Right lobe of liver (tissue), 6 donors: ENCODE measurements around the gene EID3. TPM values are rescaled to one million over a fixed set of nuclear protein-coding genes. Genes with fewer than 3 reads are reported as not detected.

ENCODE experiments used
- ATAC-seq, 4 donors: fragments of 200-7000 bp; cut with Tn5 transposase; one replicate each; pipeline ENCODE4 v1.9.1; 2020; ENCODE audit warnings: mild to moderate bottlenecking in 4 of 4, moderate library complexity in 4 of 4
- DNase-seq, 3 donors: peaks; one replicate each; pipeline ENCODE4 v3.0.0-alpha.2; 2020
- H3K27ac ChIP-seq, 3 donors: fragments of 200-600 bp; one replicate each; pipeline ENCODE4 v1.8.0; 2022
- H3K27me3 ChIP-seq, 2 donors: fragments of 200-600 bp; one replicate each; pipeline ENCODE4 v1.8.0; 2022
- H3K36me3 ChIP-seq, 4 donors: fragments of 200-600 bp; sonication (generic) in 1 of 4; one replicate each; pipeline versions ENCODE4 v1.5.1 to v1.8.0; 2017 to 2022; ENCODE audit warnings: control low read depth in 1 of 4
- H3K4me1 ChIP-seq, 4 donors: fragments of 200-600 bp; sonication (generic) in 1 of 4; one replicate each; pipeline versions ENCODE4 v1.5.1 to v1.8.0; 2017 to 2022; ENCODE audit warnings: control low read depth in 1 of 4
- H3K4me3 ChIP-seq, 3 donors: fragments of 200-600 bp; one replicate each; pipeline ENCODE4 v1.8.0; 2022
- H3K9me3 ChIP-seq, 4 donors: fragments of 200-600 bp; sonication (generic) in 1 of 4; one replicate each; pipeline versions ENCODE4 v1.5.1 to v1.8.0; 2017 to 2022; ENCODE audit warnings: control low read depth in 1 of 4
- CTCF ChIP-seq, 4 donors: fragments of 200-600 bp in 3 of 4; fragments of 450-650 bp in 1 of 4; IDR thresholded peaks; one replicate each; pipeline versions ENCODE4 v1.5.1 to v1.8.0; 2016 to 2022; ENCODE audit warnings: antibody characterized with exemption in 4 of 4, mild to moderate bottlenecking in 2 of 4
- POLR2A ChIP-seq: fragments of 450-650 bp; IDR thresholded peaks from one replicate; pipeline ENCODE4 v1.6.1; 2017; ENCODE audit warnings: antibody characterized with exemption, mild to moderate bottlenecking
- WGBS: methylation state at CpG from one replicate; pipeline ENCODE4 v1.1.6; 2018; ENCODE audit warnings: low coverage, low lambda C conversion rate; ENCODE audit not compliant: insufficient coverage; ENCODE audit errors: missing lambda C conversion rate; 5-methylcytosine and 5-hydroxymethylcytosine counted together
- intact Hi-C, 2 donors: fragments of 100-400 bp; cut with DNase I; formaldehyde crosslinking; loops; one replicate each; pipeline versions ENCODE4 v1.11.2 to v1.14.1; 2022
- total RNA-seq, 6 experiments: library from RNA; depleted of rRNA in 2 of 6; stranded (reverse); fragments of >200 nt in 2 of 6; fragmentation: NEBNext Ultra II Directional in 3 of 6; extraction: Animal tissue kit (Norgen Biotek cat#: 25700) in 3 of 6; gene quantifications; one replicate each; pipeline versions ENCODE4 v1.1.0 to v1.2.4, GENCODE V29; 2016 to 2023
- donor health status: DM: no; HTN: yes; CAD: no.
- donor health status: DM: no; HTN: no; CAD: no.
- donor health status: DM: no; HTN: no; CAD: no.
- donor health status: DM: no; HTN: yes; CAD: no.
- donor health status: DM: no; HTN: yes; CAD: no.

EID3 gene
- total RNA-seq, 6 experiments from 2014 or later, result 1.1 to 7.3 (median 1.4) TPM

GRCh38 chr12:104333692-104334255, 30.2 kb downstream of the EID3 start:
- no peak overlapping the region for H3K4me3 ChIP-seq
- no peaks in the 10 kb centered on the region for H3K4me1 ChIP-seq
- ATAC-seq, result no peak
- H3K27me3 ChIP-seq, result no peaks in the 10 kb centered on the region
- intact Hi-C loops, result no loop called here
- DNase-seq, result no peak
- H3K36me3 ChIP-seq, result peaks cover 0 to 98% (median 35%) of the 10 kb centered on the region in 4 donors
- no peak overlapping the region for H3K27ac ChIP-seq
- no peaks in the 10 kb centered on the region for H3K9me3 ChIP-seq
- no peak for TF ChIP-seq CTCF (IDR thresholded peaks at IDR 0.05)
- TF ChIP-seq POLR2A, result no peak
- 63% methylated on average over 1 of the region's 1 CpG for WGBS

- intact Hi-C loops, result no loop called here
- DNase-seq (no peak), ATAC-seq (no peak)
- Histone ChIP-seq H3K27ac (no peak overlapping the region), H3K4me3 (no peak overlapping the region), H3K27me3 (no peaks in the 10 kb centered on the region), H3K4me1 (no peaks in the 10 kb centered on the region), H3K9me3 (no peaks in the 10 kb centered on the region), H3K36me3 (peaks cover 0 to 98% (median 36%) of the 10 kb centered on the region in 4 donors)
- WGBS, result 81% methylated on average over 5 of the region's 8 CpGs
- TF ChIP-seq CTCF (IDR thresholded peaks at IDR 0.05) (no peak), POLR2A (no peak)
Measured at GRCh38 chr12:104334581-104334980, 31.0 kb downstream of the EID3 start.

- no peak for DNase-seq
- peaks cover 0 to 98% (median 41%) of the 10 kb centered on the region in 4 donors for H3K36me3 ChIP-seq
- 94% methylated on average over 2 of the region's 2 CpGs for WGBS
- H3K27ac ChIP-seq, result no peak overlapping the region
- no peak overlapping the region for H3K4me3 ChIP-seq
- ATAC-seq, result no peak
- TF ChIP-seq POLR2A, result no peak
- TF ChIP-seq CTCF (IDR thresholded peaks at IDR 0.05), result no peak
- no peaks in the 10 kb centered on the region for H3K4me1 ChIP-seq
- H3K27me3 ChIP-seq, result no peaks in the 10 kb centered on the region
- intact Hi-C loops, result no loop called here
- H3K9me3 ChIP-seq, result no peaks in the 10 kb centered on the region
Measured at GRCh38 chr12:104336115-104336514, 32.6 kb downstream of the EID3 start.

GRCh38 chr12:104337030-104337558, 33.6 kb downstream of the EID3 start:
- H3K9me3 ChIP-seq, result no peaks in the 10 kb centered on the region
- intact Hi-C loops, result no loop called here
- TF ChIP-seq CTCF (IDR thresholded peaks at IDR 0.05), result no peak
- TF ChIP-seq POLR2A, result no peak
- ATAC-seq, result no peak
- H3K27ac ChIP-seq, result no peak overlapping the region
- H3K27me3 ChIP-seq, result no peaks in the 10 kb centered on the region
- H3K4me3 ChIP-seq, result no peak overlapping the region
- peaks cover 0 to 98% (median 47%) of the 10 kb centered on the region in 4 donors for H3K36me3 ChIP-seq
- no peaks in the 10 kb centered on the region for H3K4me1 ChIP-seq
- no peak for DNase-seq
- WGBS, result 74% methylated on average over 7 of the region's 7 CpGs
